SU-DHL-6 (cell line): ENCODE data around the gene HAUS5.

Experiments used
- H2AFZ ChIP-seq: fragments of 200-600 bp; sonication (generic); 2 replicates; pipeline ENCODE4 v1.6.1; 2014; ENCODE audit warnings: low read depth, mild to moderate bottlenecking, moderate library complexity, mixed read lengths, antibody characterized with exemption, low read length; ENCODE audit not compliant: severe bottlenecking
- H3F3A ChIP-seq: fragments of 200-600 bp; shearing (Covaris generic); 2 replicates; pipeline ENCODE4 v1.6.0; 2016; ENCODE audit warnings: antibody characterized with exemption, mild to moderate bottlenecking; ENCODE audit not compliant: insufficient read depth
- H3K27ac ChIP-seq: fragments of 200-600 bp; sonication (generic); 2 replicates; pipeline ENCODE4 v1.5.1; 2016; ENCODE audit warnings: low read depth, mild to moderate bottlenecking, low read length, moderate library complexity, mixed read lengths
- H3K27me3 ChIP-seq: fragments of 200-600 bp; sonication (generic), shearing (Covaris generic); 2 replicates; pipeline ENCODE4 v1.6.0; 2014; ENCODE audit warnings: mild to moderate bottlenecking, low read length
- H3K36me3 ChIP-seq: fragments of 200-600 bp; sonication (generic); 2 replicates; pipeline ENCODE4 v1.6.1; 2014; ENCODE audit warnings: mild to moderate bottlenecking, low read length, mixed read lengths
- H3K4me2 ChIP-seq: fragments of 300-600, 200-600 bp; shearing (Covaris generic), sonication (generic); 2 replicates; pipeline ENCODE4 v1.6.0; 2014; ENCODE audit warnings: low read length, low read depth, mild to moderate bottlenecking; ENCODE audit not compliant: poor library complexity, severe bottlenecking
- H3K4me3 ChIP-seq: fragments of 200-600 bp; sonication (generic); 2 replicates; pipeline ENCODE4 v1.5.1; 2014; ENCODE audit warnings: antibody characterized with exemption, low read length, mild to moderate bottlenecking, mixed read lengths; ENCODE audit not compliant: insufficient read depth, poor library complexity, severe bottlenecking
- H3K79me2 ChIP-seq: fragments of 200-600 bp; sonication (generic); 2 replicates; pipeline ENCODE4 v1.6.1; 2014; ENCODE audit warnings: mild to moderate bottlenecking, low read length, moderate library complexity; ENCODE audit not compliant: insufficient read depth
- H3K9ac ChIP-seq: fragments of 200-600 bp; sonication (generic); 2 replicates; pipeline ENCODE4 v1.7.0; 2014; ENCODE audit warnings: mild to moderate bottlenecking, low read length
- H3K9me2 ChIP-seq: fragments of 200-600 bp; sonication (generic); replicated peaks from 2 replicates; pipeline ENCODE4 v1.6.1; 2014; ENCODE audit warnings: low read length; ENCODE audit not compliant: insufficient read depth
- H3K9me3 ChIP-seq: fragments of 200-600 bp; sonication (generic); 2 replicates; pipeline ENCODE4 v1.6.1; 2014; ENCODE audit warnings: low read length, mixed read lengths; ENCODE audit not compliant: insufficient read depth
- H4K20me1 ChIP-seq: fragments of 200-600 bp; sonication (generic); 2 replicates; pipeline ENCODE4 v1.6.1; 2014; ENCODE audit warnings: low read depth, mild to moderate bottlenecking, antibody characterized with exemption, low read length, moderate library complexity, mixed read lengths
- CTCF ChIP-seq: fragments of 200-600 bp; sonication (generic); IDR thresholded peaks from one replicate; pipeline ENCODE4 v1.5.1; 2017; ENCODE audit warnings: antibody characterized with exemption, mild to moderate bottlenecking, low read length, moderate library complexity; ENCODE audit not compliant: insufficient read depth, poor library complexity, severe bottlenecking
- EZH2phosphoT487 ChIP-seq: fragments of 200-600 bp; sonication (generic), shearing (Covaris generic); conservative IDR thresholded peaks from 2 replicates; pipeline ENCODE4 v1.6.1; 2018; ENCODE audit warnings: mild to moderate bottlenecking, antibody characterized with exemption, low read length, moderate library complexity, mixed read lengths

Gene HAUS5

GRCh38 chr19:35636651-35637050 lies 24.1 kb downstream of the HAUS5 start:
- no peaks in the 10 kb centered on the region for H3K9me2 ChIP-seq
- H3K4me3 ChIP-seq: no peak overlapping the region
- 0 out of 2 replicates have a peak, but pooled peaks cover 3% of the 10 kb centered on the region for H3F3A ChIP-seq
- no peaks in the 10 kb centered on the region for H3K27me3 ChIP-seq
- no peak overlapping the region for H2AFZ ChIP-seq
- TF ChIP-seq CTCF (no peak), EZH2phosphoT487 (no peak)
- H3K36me3 ChIP-seq: no peaks in the 10 kb centered on the region
- H3K9me3 ChIP-seq: no peaks in the 10 kb centered on the region
- no peak overlapping the region for H3K4me2 ChIP-seq
- H3K9ac ChIP-seq: no peak overlapping the region
- no peak overlapping the region for H3K27ac ChIP-seq
- no peaks in the 10 kb centered on the region for H3K79me2 ChIP-seq
- H4K20me1 ChIP-seq: no peaks in the 10 kb centered on the region

- H3K9ac ChIP-seq: no peak overlapping the region
- H3K36me3 ChIP-seq: no peaks in the 10 kb centered on the region
- no peak overlapping the region for H3K4me2 ChIP-seq
- H3K9me3 ChIP-seq: no peaks in the 10 kb centered on the region
- H3K9me2 ChIP-seq: no peaks in the 10 kb centered on the region
- TF ChIP-seq CTCF (no peak), EZH2phosphoT487 (no peak)
- H2AFZ ChIP-seq: no peak overlapping the region
- no peaks in the 10 kb centered on the region for H3K79me2 ChIP-seq
- H3K4me3 ChIP-seq: no peak overlapping the region
- no peaks in the 10 kb centered on the region for H4K20me1 ChIP-seq
- no peaks in the 10 kb centered on the region for H3K27me3 ChIP-seq
- H3K27ac ChIP-seq: no peak overlapping the region
- 0 out of 2 replicates have a peak, but pooled peaks cover 3% of the 10 kb centered on the region for H3F3A ChIP-seq
These were observed 24.6 kb downstream of the HAUS5 start for GRCh38 chr19:35637165-35637564.

GRCh38 chr19:35639321-35639639 lies 26.7 kb downstream of the HAUS5 start:
- Histone ChIP-seq H3K27me3 (no peaks in the 10 kb centered on the region), H3K36me3 (no peaks in the 10 kb centered on the region), H3K9me3 (no peaks in the 10 kb centered on the region), H3K9ac (no peak overlapping the region), H3K9me2 (no peaks in the 10 kb centered on the region), H3K4me3 (no peak overlapping the region), H3K79me2 (no peaks in the 10 kb centered on the region), H4K20me1 (no peaks in the 10 kb centered on the region), H2AFZ (no peak overlapping the region), H3K27ac (no peak overlapping the region), H3F3A (peaks cover 9% of the 10 kb centered on the region), H3K4me2 (no peak overlapping the region)
- TF ChIP-seq CTCF (no peak), EZH2phosphoT487 (no peak)

- H3F3A ChIP-seq: peaks cover 15% of the 10 kb centered on the region
- no peaks in the 10 kb centered on the region for H3K36me3 ChIP-seq
- H3K4me2 ChIP-seq: no peak overlapping the region
- H3K27ac ChIP-seq: no peak overlapping the region
- H3K27me3 ChIP-seq: no peaks in the 10 kb centered on the region
- H3K9me3 ChIP-seq: no peaks in the 10 kb centered on the region
- no peaks in the 10 kb centered on the region for H3K9me2 ChIP-seq
- TF ChIP-seq EZH2phosphoT487 (no peak), CTCF (no peak)
- no peaks in the 10 kb centered on the region for H4K20me1 ChIP-seq
- H3K79me2 ChIP-seq: no peaks in the 10 kb centered on the region
- H2AFZ ChIP-seq: no peak overlapping the region
- H3K4me3 ChIP-seq: no peak overlapping the region
- no peak overlapping the region for H3K9ac ChIP-seq
These were observed 27.3 kb downstream of the HAUS5 start for GRCh38 chr19:35639863-35640262.
